Daoy (cell line): ENCODE measurements around the gene TMEM54. TPM values are rescaled to one million over a fixed set of nuclear protein-coding genes. Genes with fewer than 3 reads are reported as not detected.
A peak's percentile ranks its signal among the peaks of the same experiment; 100 is the strongest.

Source experiments
- DNase-seq: peaks from one replicate; pipeline ENCODE4 v3.0.0-alpha.2; 2015; ENCODE audit warnings: low read depth
- total RNA-seq: library from RNA; depleted of rRNA; stranded (reverse); fragments of >200 nt; shearing (Covaris generic); gene quantifications from 2 replicates; pipeline ENCODE4 v1.2.3, GENCODE V29; 2014

The TMEM54 gene
- total RNA-seq, 1 experiment from 2014 or later, result 48.1 TPM

DNA sequence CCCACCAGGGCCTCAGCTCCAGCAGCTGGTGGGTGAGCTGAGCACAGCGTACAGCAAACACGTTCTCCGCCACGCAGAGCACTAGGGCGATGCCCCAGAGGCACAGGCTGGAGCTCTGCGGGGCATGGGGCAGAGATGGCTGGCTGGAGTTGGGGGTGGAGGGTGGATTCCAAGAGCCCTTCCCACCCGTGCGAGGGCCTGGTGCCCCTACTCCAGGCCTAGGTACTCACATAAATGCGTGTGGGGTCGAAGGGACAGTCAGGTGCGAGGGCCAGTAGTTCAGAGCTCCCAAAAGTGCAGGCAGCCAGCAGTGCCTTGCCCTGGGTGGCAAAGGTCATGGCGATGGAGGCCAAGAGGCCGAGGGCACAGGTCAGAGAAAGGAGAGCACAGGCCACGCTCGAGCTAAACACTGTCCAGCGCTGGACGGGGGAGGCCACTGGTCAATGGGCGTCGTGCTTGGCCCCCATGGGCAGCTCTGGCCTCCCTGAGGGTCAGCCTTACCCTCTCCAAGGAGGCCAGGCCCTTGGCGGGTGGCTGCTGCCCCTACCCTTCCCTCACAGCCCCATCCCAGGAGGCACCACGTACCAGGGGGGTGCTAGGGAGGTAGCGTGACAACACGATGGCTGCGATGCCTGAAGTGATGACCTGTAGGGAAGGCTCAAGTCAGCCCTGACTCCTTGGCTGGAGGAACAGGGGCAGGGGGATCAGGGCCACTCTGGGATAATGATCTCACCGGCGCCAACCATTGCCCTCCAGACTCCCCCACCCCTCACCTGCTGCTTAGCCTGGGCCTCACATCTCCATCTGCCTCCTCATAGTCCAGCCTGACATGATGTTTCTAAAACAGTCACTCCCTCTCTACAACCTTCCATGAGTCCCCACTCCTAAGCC, 5.6 kb downstream of the TMEM54 start:
- DNase-seq, result no peak

DNA sequence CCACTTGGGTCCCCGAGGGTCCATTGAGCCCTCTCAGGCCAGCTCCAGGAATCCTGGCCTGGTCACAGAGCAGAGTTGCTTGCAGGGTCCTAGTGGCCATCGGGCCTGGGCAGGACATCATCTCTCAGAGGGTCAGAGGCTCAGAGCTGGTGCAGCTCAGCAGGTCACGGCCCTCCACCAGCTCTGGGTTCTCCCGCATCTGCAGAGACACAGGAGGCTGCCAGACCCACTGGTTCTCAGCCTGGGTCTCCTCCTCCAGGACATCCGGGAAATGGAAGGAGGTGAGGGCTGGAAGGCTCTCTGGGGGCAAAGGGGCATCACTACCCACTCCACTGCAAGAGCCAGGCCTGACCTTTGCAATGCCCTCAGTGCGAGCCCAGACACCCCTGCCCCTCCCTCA, 6.5 kb downstream of the TMEM54 start:
- DNase-seq, result no peak

DNA sequence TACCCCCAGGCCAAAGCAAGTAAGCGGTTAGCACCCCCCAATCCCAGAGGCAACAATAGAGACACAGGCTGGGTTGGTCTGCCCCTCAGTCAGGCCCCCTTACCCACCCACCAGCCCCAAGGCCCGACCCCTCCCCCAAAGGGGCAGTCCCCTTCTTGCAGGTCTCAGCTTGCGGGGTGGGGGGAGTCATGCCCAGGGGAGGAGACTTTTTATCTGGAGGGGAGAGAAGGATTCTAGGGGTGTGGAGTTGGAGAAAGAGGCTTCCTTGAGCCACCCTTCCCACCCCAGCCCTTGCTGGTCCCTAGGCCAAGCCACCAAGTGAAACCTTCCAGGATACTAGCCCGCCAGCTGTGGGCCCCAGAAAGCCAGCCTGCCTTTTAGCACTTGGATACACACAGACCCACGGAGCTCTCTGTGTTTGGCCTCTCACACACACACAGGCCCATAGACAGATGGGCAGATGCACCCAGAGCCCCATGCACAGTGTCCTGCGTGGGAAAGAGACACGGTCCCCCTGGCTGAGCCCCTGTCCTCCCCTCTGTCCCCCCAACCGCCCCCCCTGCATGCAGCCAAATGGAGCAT, 7.1 kb downstream of the TMEM54 start:
- no peak for DNase-seq

DNA sequence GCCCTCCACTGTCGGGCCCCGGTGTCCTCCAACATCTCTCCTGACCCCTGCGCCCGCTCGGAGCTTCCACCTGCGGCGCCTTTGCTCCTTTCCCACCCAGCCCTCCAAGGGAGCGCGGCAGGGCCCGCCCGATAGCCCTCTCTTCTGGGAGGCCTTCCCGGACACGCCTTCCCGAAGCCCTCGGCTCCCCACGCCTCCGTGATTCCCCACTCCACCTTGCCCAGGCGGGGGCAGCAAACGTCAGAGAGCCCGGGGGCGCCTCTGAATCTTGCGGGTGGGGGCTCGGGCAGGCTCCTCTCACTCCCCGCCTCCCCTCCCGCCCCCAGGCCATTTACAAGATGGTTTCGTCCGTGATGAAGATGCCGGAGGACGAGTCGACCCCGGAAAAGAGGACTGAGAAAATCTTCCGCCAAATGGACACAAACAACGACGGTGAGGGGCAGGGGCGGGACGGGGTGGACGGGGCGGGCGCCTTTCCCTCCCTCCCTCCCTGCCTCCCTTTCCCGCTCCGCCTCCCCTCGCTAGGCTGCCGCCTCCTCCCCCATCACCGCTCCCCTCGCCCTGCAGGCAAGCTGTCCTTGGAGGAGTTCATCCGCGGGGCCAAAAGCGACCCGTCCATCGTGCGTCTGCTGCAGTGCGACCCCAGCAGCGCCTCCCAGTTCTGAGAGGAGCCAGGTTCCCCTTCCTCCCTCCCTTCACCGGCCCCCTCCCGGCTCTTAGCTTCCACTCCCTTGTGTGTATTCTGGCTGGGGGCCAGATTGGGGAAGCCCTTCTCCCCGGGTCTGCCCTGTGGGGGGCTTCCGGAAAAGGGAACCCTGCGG, 7.8 kb downstream of the TMEM54 start:
- DNase-seq, result peak; percentile 46

DNA sequence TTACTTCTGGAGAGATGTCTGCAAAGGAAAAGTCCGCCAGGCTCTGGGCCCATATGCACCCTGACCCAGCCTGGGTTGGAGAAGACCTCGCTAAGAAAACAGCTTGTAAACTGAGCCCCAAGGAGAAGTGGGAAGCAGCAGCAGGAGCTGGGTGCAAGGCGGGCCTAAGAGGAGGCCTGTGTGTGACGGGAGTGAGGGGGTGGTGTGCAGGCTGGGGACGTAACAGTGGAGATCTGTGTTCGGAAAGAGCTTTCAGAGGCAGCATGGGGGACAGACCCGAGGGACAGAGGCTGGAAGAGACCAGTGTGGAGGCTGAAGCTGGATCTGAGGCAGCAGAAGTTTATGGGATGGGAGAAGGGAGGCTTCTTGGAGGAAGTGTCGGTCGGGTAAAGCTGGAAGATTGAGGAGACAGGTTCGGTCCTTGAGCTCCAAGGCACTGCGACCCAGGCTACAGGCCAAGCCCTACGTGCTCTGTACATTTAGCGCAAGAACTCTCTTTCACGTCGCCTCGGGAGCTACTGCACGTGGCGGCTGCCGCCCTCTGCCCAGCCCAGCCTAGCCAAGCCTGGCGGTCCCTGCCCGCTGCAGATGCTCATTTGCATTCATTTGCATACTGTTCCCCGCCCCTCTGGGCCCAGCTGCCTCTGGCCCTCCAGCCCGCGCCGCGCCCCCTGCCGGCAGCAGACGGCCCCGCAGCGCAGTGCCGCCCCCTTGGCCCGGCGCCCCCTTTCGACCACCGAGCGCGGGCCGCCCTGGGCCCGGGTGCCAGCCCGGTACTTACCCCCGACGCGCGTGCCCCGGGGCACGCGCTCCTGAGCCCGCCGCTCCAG, 8.6 kb downstream of the TMEM54 start:
- DNase-seq, result peak; percentile 65

DNA sequence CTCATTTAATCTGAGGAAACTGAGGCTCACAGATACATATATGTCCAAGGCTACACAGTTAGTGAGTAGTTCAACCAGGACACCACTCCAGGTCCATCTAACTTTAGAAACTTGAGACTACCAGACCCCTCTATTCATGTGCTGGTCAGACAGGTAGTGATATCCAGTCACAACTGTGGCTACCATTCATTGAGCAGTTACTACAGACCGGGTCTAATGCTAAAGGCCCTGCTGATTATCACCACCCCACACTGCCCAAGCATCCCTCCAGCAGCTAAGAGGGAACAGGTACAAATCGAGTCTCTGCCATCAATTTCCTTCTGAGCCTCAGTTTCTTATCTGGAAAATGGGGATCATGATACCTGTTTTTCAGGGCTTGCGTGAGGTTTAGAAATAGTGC, 9.6 kb downstream of the TMEM54 start:
- no peak for DNase-seq

DNA sequence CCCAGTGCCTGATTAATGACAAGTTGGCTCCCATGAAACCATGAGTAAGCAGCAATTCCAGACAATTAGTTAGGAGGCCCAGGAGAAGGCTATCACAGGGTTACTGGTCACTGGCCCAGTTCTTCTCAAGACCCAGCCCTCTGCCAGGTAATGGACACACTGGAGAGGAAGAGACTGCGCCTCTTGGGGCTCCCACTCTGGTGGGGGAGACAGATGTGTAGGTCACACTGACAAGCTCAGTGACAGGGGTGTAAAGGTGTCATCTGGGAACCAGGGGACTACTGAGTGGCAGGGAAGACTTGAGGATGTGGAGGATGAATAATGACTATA, 10.0 kb downstream of the TMEM54 start:
- no peak for DNase-seq

DNA sequence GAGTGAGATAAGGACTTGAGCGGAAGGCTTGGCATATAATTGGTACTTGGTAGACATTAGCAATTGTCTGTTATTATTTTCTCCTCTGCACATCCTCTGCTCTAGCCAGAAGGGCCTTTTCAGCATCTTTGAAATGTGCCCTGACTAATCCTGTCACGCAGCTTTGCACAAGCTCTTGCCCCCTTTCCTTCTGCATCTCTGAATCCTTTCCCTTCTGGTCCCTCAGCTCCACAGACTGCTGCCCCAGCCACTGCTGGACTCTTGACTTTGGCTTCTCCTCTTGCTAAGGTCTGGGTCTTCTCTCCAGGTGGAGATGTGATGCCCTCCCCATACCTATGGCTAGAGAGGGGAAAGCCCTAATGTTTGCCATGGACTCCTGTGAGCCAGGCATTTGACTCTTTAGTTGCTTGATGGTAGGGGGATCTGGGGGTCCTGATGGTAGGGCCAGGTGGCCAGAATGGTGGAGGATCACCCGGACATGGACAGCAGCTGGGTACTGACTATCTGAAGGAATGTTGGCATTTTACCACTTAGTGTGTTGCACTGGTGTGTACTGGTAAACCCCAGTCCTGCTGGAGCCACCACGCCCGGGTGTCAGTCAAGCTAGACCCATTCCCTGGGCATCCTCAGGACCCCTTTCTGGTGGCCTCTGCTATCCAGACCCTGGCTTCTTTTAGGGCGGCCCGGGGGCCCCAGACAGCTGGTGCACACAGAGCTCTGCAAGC, 10.5 kb downstream of the TMEM54 start:
- DNase-seq, result no peak

DNA sequence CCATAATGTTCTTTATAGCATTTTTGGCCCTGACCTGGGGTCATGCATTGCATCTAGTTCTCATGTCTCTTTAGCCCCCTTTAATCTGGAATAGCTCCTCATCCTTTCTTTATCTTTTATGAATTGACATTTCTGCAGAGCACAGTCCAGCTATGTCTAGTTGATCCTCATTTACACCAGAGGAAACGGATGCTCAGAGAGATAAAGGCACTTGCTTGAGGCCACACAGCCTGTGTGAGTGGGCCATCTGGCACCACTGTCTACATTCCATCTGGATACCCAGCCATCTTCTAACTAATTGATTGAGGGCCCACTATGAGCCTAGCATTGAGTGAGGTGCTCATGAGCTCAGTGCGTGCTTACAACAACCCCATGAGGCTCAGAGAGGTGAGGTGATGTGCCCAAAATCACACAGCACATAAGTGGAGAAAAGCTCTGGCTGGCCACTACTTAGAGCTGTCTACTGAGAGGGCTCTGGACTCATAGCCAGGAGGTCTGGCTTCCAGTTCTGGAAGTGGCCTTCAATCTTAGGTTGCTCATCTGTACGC, 11.4 kb downstream of the TMEM54 start:
- DNase-seq, result no peak

DNA sequence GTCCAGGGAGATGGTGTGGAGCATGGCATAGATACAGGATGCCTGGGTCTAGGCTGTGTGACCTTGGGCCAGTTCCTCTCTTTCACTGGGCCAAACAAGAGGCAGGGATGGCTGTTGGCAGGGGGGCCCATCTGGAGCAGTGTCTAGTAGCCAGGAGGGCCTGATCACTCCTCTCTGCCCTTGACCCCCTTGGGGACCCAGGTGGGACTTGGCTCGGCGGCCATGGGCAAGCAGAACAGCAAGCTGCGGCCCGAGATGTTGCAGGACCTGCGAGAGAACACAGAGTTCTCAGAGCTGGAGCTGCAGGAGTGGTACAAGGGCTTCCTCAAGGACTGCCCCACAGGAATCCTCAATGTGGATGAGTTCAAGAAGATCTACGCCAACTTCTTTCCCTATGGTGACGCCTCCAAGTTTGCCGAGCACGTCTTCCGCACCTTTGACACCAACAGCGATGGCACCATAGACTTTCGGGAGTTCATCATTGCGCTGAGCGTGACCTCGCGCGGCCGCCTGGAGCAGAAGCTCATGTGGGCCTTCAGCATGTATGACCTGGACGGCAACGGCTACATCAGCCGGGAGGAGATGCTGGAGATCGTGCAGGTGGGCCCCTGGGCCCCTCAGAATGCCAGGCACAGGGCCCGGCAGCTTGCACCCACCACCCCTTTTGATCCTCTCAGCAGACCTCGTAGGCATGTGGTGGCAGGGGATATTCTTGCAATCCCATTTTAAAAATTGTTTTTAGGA, 12.3 kb downstream of the TMEM54 start:
- peak; percentile 1 for DNase-seq

DNA sequence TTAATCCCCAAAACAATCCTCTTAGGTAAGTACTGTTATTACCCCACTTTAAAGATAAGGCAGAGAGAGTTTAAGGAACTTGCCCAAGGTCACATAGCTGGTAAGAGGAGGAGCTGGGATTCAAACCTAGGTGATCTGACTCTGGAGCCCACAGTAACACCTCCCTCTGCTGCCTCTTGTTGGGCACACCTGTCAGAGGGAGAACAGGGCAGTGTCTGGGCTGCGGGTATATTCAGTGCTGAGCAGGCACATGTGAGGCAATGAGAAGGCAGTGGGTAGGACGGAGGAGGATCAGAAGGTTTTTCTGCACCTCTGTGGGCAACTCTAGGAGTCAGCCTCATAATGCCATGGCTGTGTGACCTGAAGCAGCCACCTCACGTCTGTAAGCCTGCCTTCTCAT, 13.1 kb downstream of the TMEM54 start:
- no peak for DNase-seq

DNA sequence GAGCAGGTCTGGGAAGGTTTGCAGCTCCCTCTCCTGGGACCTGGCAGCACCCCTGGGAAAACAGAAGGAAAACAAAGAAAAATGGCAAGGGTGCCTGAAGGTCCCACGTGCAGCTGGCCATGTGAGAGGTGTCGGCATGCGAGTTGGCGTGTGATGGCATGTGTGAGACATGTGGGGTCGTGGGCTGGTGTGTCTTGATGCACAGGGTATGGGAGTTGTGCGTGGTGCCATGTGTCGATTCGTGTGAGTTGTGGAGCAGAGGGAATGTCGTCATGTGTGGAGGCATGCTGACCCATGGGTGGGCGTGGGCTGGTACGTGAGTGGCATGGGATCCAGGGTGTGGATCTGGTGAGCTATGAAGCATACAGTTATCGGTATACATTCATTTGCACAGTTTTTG, 13.6 kb downstream of the TMEM54 start:
- DNase-seq, result no peak

DNA sequence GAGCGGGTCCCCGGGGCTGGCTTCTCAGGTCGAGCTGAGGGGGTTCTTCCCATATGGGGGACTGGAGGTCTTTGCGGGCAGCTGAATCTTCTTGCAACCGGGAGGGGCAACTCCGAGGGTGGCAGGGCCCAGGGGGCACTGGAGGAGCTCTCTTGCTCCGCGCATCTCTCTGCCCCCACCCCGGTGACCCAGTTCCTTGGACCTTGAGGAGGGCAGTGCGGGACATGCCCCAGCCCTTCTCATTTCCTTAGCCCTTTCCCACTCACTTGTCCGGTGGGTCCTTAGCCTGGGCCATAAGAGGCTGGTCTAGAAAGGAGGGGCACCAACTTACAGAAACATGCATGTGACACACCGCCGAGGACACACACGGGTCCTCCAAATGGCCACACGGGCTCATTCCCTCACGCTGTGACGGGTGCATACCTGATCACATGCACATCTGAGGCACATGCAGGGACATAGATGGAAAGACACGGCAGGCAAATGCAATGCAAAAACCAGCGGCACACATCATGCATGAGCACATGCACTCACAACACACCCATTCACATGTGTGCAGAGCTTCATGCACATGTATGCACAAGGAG, 14.3 kb downstream of the TMEM54 start:
- DNase-seq, result no peak

DNA sequence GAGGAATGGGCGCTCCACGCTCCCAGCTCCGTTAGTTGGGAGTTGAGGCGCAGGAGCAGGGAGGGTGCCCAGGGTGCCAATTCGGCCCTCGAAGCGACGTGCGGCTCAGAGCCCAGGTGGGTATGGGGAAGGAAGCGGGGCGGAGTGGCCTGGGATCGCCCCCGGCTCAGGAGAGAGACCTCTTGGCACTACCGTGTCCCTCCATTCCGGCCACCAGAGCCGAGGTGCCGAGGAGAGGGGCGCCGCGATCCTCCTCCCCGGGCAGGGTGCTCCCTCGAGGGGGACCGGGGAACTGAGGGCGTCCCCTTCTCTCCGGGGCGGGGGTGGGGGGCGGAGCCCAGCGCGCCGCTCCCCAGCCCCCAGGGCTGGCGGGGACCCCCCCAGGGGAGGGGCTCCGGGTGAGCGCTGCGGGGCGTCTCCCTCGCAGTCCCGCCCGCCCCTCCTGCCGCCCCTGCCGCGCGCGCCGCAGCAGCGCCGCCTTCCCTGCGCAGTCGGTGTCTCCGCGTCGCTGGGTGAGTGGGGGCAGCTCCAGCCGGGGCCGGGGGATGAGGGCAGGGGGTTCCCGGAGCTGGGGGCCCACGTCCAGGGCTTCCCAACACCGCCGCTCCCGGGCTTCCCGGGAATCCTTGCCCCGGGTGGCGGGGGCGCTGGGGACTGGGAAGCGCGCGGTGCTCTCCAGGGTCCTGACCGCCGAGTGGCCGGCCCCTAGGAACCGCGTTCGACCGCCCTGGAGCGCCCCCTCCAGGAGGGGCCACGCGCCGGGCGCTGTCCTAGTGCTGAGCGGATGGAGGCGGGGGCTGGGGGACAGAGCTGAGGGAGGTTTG, 15.0 kb downstream of the TMEM54 start, which contains the start of gene HPCA:
Gene HPCA (plus strand): TSS at position 488 of the 824 bp plus-strand sequence. CDS start 2,408 bp downstream, outside the sequence.
- peak; percentile 78 for DNase-seq

DNA sequence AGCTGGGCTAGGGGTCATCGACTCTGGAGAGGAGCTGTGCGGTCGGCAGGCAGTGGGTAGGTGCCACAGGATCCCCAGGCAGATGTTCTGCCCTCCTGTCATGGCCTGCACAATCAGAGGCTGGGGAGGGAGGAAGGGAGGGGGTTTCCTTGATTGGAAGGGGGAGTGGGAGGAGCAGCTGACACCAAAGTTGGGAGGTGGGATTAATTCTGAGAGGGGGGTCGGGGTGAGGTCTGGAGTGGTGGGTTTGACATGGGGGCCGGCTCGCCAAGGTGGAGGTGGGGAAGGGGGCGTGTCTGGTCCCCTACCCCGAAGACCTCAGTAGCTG, 15.5 kb downstream of the TMEM54 start:
- no peak for DNase-seq

DNA sequence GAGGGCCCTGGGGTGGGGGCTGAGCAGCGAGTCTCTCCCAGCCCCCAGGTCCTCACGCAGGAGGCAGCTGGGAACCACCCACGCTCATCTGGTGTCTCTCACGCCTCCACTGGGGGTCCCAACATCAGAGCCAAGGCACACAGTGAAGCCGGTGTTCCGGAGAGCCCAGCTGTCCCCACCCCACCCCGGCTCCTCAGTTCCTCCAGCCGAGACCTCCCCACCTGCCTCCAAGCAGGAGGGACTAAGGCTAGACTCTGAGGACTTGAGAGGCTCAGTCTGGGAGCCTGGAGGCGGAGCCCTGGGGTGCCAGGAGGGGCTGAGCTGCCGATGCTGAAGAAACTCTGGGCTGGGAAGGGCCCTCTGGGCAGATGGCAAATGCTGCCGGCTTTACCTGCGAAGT, 16.5 kb downstream of the TMEM54 start:
- no peak for DNase-seq

DNA sequence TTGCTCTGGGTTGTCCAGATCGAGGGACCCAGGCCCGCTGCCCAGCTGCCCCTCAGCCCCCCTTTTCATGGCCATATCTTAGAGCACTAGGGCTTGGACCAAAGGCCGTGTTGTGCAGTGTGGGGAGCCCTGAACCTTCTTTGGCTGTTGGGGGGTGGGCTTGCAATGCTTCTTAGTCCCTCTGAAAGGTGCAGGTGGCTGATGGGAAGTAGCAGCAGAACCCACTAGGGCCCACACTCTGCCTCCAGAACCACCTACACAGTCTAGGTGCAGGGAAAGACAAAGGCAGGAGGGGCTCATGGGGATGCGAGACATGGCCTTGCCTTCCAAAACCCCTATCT, 17.2 kb downstream of the TMEM54 start:
- no peak for DNase-seq

DNA sequence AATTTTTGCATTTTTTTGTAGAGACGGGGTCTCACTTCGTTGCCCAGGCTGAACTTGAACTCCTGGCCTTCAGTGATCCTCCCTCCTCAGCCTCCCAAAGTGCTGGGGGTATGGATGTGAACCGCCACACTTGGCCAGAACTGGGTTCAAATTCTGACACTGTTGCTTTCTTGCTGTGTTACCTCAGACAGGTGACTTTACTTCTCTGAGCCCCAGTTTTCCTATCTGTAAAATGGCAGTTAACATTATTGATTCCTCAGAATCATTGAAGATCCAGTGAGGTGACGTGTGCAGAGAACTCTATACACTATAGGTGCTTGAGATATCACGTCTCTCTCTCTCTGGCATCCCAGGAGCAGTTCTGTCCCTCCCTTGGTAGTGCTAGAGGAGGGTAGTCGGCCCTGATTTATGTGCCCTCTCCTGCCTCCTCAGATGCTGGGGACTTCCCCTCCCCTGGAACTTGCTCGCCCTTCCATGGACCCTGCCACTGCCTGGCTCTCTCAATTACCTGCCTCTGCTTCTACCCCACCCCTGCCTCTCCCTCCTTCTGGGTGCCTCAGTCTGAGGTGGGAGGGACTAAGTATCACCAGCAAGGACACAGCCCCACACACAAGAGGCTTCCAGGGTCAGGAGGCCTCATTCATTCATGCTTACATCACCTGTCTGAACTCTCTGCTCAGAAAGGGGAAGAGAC, 17.7 kb downstream of the TMEM54 start:
- DNase-seq, result no peak
